RKO (cell line): Measurements from ENCODE around the gene EVI2B.
"Not testable (repeated sequence)": the region's sequence is repeated elsewhere in the genome, so short reads cannot be mapped to it uniquely, and the experiment has no call there.

ENCODE experiments used
- DNase-seq: peaks from one replicate; pipeline ENCODE4 v3.0.0-alpha.2; 2016; ENCODE audit warnings: low spot score

Gene EVI2B

GRCh38 chr17:31272236-31272635 is 41.6 kb downstream of the EVI2B start:
- DNase-seq, result no peak

- peak; percentile 49 for DNase-seq
Observed at GRCh38 chr17:31269578-31269983, 44.3 kb downstream of the EVI2B start.

- DNase-seq, result no peak
Observed at GRCh38 chr17:31269036-31269577, 44.7 kb downstream of the EVI2B start.

DNA sequence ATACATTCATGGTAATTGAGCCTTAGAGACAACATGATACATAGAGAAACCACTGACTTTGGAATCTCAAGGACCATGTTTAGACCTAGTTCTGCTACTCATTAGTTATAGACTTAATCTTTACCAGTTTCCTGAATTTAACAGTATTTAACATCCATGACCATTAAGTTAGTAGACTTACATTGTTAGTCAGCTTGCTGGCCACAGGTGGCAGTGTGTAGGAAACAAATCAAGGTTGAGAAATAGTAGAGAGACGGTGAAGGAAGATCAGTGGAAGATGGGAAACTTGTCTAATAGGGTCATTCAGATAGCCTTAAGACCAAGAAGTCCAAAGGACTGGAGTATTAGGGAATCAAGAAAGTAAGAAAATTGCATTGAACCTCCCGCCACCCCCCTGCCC is 47.8 kb downstream of the EVI2B start:
- DNase-seq, result peak; percentile 26

DNA sequence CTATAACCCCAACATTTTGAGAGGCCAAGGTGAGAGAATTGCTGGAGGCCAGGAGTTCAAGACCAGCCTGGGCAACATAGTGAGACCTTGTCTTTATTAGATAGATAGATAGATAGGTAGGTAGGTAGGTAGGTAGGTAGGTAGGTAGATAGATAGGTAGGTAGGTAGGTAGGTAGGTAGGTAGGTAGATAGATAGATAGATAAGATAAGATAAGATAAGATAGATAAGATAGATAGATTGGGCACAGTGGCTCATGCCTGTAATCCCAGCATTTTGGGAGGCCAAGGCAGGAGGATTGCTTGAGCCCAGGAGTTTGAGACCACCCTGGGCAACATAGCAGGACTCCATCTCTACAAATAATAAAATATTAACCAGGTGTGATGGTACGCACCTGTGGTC is 50.9 kb downstream of the EVI2B start:
- not testable (repeated sequence) for DNase-seq

- no peak for DNase-seq
Observed at GRCh38 chr17:31261601-31262000, 52.3 kb downstream of the EVI2B start.

GRCh38 chr17:31260151-31260550 is 53.7 kb downstream of the EVI2B start:
- no peak for DNase-seq

DNA sequence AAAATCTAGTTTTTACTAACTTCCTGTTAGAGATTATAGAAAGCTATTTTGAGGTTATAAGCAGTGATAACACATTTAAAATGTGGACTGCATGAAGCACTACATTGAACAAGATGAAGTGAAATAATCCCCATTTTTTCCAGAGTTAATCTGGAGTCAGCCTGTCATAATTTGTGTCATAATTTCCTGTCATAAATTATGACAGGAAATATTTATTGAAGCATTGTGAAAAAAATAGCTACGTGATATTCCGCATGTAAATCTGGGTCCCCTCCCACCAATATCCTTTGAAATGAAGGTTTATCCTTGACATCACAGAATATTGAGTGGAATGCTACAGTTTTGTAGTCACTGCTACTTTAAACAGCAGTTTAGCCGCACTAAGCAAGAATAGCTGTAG is 56.9 kb downstream of the EVI2B start:
- DNase-seq, result no peak

- DNase-seq, result no peak
Observed at GRCh38 chr17:31254654-31255053, 59.2 kb downstream of the EVI2B start.
